Stimulated activated CD4-positive, alpha-beta T cell treated with anti-CD3 and anti-CD28 coated beads, Interleukin-2, amount 100 ng/mL, for 48 hours (primary cell): Measurements from ENCODE around the gene GPC3.
"Not testable (repeated sequence)": the region's sequence is repeated elsewhere in the genome, so short reads cannot be mapped to it uniquely, and the experiment has no call there.

Experiments used
- DNase-seq, 2 donors: peaks; one replicate each; pipeline ENCODE4 v3.0.0-alpha.2; 2020

GPC3 gene

GRCh38 chrX:133636009-133636408 lies 349.4 kb downstream of the GPC3 start:
- DNase-seq = no peak

GRCh38 chrX:133634416-133634815 lies 351.0 kb downstream of the GPC3 start:
- no peak for DNase-seq

GRCh38 chrX:133633950-133634349 lies 351.4 kb downstream of the GPC3 start:
- DNase-seq = no peak

- no peak for DNase-seq
Observed at GRCh38 chrX:133633162-133633561, 352.2 kb downstream of the GPC3 start.

GRCh38 chrX:133630362-133630761 lies 355.0 kb downstream of the GPC3 start:
- DNase-seq = no peak

- DNase-seq = no peak
Observed at GRCh38 chrX:133627673-133628072, 357.7 kb downstream of the GPC3 start.

- not testable (repeated sequence) for DNase-seq
Observed at GRCh38 chrX:133621384-133621783, 364.0 kb downstream of the GPC3 start.

GRCh38 chrX:133611676-133612075 lies 373.7 kb downstream of the GPC3 start:
- DNase-seq = no peak

- DNase-seq = no peak
Observed at GRCh38 chrX:133610056-133610455, 375.3 kb downstream of the GPC3 start.

GRCh38 chrX:133609166-133609565 lies 376.2 kb downstream of the GPC3 start:
- DNase-seq = no peak

GRCh38 chrX:133608406-133608805 lies 377.0 kb downstream of the GPC3 start:
- DNase-seq = no peak

GRCh38 chrX:133607419-133608348 lies 377.7 kb downstream of the GPC3 start:
- DNase-seq = no peak

GRCh38 chrX:133606990-133607389 lies 378.4 kb downstream of the GPC3 start:
- DNase-seq = no peak

GRCh38 chrX:133604801-133605200 lies 380.6 kb downstream of the GPC3 start:
- no peak for DNase-seq

GRCh38 chrX:133602881-133603280 lies 382.5 kb downstream of the GPC3 start:
- DNase-seq = no peak

- no peak for DNase-seq
Observed at GRCh38 chrX:133601116-133601515, 384.3 kb downstream of the GPC3 start.

- no peak for DNase-seq
Observed at GRCh38 chrX:133600536-133600935, 384.9 kb downstream of the GPC3 start.

GRCh38 chrX:133598601-133599335 lies 386.6 kb downstream of the GPC3 start:
- no peak for DNase-seq

GRCh38 chrX:133594156-133594555 lies 391.2 kb downstream of the GPC3 start:
- DNase-seq = no peak

- DNase-seq = no peak
Observed at GRCh38 chrX:133593531-133593930, 391.9 kb downstream of the GPC3 start.

- no peak for DNase-seq
Observed at GRCh38 chrX:133590703-133591505, 394.5 kb downstream of the GPC3 start.

GRCh38 chrX:133588827-133589226 lies 396.6 kb downstream of the GPC3 start:
- no peak for DNase-seq

- DNase-seq = no peak
Observed at GRCh38 chrX:133587818-133588217, 397.6 kb downstream of the GPC3 start.
